GM18907 (cell line): Measurements from ENCODE around the gene CBY3.
"Not testable (repeated sequence)": the region's sequence is repeated elsewhere in the genome, so short reads cannot be mapped to it uniquely, and the experiment has no call there.

ENCODE experiments used
- ATAC-seq: cut with Tn5 transposase; IDR thresholded peaks from one replicate; pipeline ENCODE4 v1.9.1; 2021; ENCODE audit warnings: mild to moderate bottlenecking, moderate library complexity; ENCODE audit not compliant: unreplicated experiment

Gene CBY3

GRCh38 chr5:179680780-179681401, at the start of gene CBY3:
Gene CBY3 (minus strand): TSS chr5:179681034. CDS start chr5:179680918, 116 bp downstream.
- no peak for ATAC-seq

- no peak for ATAC-seq
These were observed 49.5 kb upstream of the CBY3 start for GRCh38 chr5:179730356-179730755.

GRCh38 chr5:179729727-179730126, 48.9 kb upstream of the CBY3 start:
- no peak for ATAC-seq

- ATAC-seq, result no peak
These were observed 48.5 kb upstream of the CBY3 start for GRCh38 chr5:179729303-179729702.

GRCh38 chr5:179727106-179727505, 46.3 kb upstream of the CBY3 start:
- ATAC-seq, result no peak

GRCh38 chr5:179724163-179724562, 43.3 kb upstream of the CBY3 start:
- ATAC-seq, result no peak

- ATAC-seq, result no peak
These were observed 39.4 kb upstream of the CBY3 start for GRCh38 chr5:179720222-179720621.

GRCh38 chr5:179716286-179716685, 35.5 kb upstream of the CBY3 start:
- no peak for ATAC-seq

- ATAC-seq, result no peak
These were observed 19.6 kb upstream of the CBY3 start for GRCh38 chr5:179700401-179700918.

- ATAC-seq, result peak; percentile 10
These were observed 18.9 kb upstream of the CBY3 start for GRCh38 chr5:179699616-179700237.

GRCh38 chr5:179698935-179699615, 18.2 kb upstream of the CBY3 start, which contains the start of gene CANX:
Gene CANX (plus strand): TSS chr5:179698967. CDS start chr5:179705682, 6,715 bp downstream.
- ATAC-seq, result no peak

- ATAC-seq, result peak; percentile 93
These were observed 17.4 kb upstream of the CBY3 start for GRCh38 chr5:179697993-179698934.

- not testable (repeated sequence) for ATAC-seq
These were observed 16.7 kb upstream of the CBY3 start for GRCh38 chr5:179697543-179697942.

- no peak for ATAC-seq
These were observed 16.3 kb upstream of the CBY3 start for GRCh38 chr5:179697108-179697507.

GRCh38 chr5:179696603-179697002, 15.8 kb upstream of the CBY3 start:
- ATAC-seq, result no peak

- ATAC-seq, result no peak
These were observed 13.7 kb upstream of the CBY3 start for GRCh38 chr5:179694561-179694960.

GRCh38 chr5:179689212-179689611, 8.4 kb upstream of the CBY3 start:
- ATAC-seq, result not testable (repeated sequence)

- ATAC-seq, result no peak
These were observed 637 bp downstream of the CBY3 start for GRCh38 chr5:179680014-179680779.

GRCh38 chr5:179679014-179679674, 1.7 kb downstream of the CBY3 start:
- peak; percentile 43 for ATAC-seq
